ENCODE measurements around the gene BRIX1. TPM values are rescaled to one million over a fixed set of nuclear protein-coding genes. Genes with fewer than 3 reads are reported as not detected.

The BRIX1 gene
- total and polyA plus RNA-seq, 2 of the 4 experiments (the other 2 are of a cell fraction): 15.1 to 26.1 TPM

DNA sequence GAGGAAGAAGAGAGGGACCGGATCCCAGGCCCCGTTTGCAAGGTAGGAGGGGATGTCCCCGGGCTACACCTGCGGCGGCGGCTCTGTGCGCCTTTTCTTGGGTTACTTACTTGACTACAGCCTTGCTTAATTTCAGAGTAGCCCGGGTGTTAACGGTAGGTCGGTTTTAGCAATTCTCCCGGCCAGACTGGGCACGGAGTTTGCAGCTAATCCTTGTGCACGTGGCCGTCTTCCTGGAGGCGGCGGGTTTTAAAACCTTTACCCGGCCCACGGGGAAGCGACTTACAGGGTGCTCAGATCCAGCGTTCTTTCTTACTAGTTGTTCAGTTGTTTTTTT, 313 bp downstream of the BRIX1 start:
- H2AK9ac ChIP-seq (replicated peaks; ENCODE audit: low read depth, low read length, poor library complexity): peak overlapping the region; percentile 92
- peak overlapping the region; percentile 84 for H3K4ac ChIP-seq (ENCODE audit: low read depth, low read length)
- H3K9me1 ChIP-seq (ENCODE audit: insufficient read depth, low read length): 0 out of 2 replicates have a peak, but pooled peaks cover 3% of the 10 kb centered on the region
- H3K79me1 ChIP-seq (ENCODE audit: low read depth in 1 of 2, low read length in 2 of 2): peaks cover 16 to 33% of the 10 kb centered on the region in 2 experiments
- in situ Hi-C loops (cut with MboI; ENCODE audit: low sequenced_read_pairs) (no loop called here), dilution Hi-C loops (cut with HindIII; ENCODE audit: low sequenced_read_pairs, unreplicated experiment) (no loop called here), intact Hi-C loops (cut with micrococcal nuclease) (loop anchor here (5.0 kb wide), 1 partner anchor 429 kb away; no protein-coding TSS in a partner anchor)
- peak overlapping the region; percentile 99 for H3K4me2 ChIP-seq (ENCODE audit: low read depth, low read length)
- H3K9ac ChIP-seq (ENCODE audit: low read depth, low read length): peak overlapping the region; percentile 89
- peak overlapping the region; percentile 77 to 92 for H4K8ac ChIP-seq (ENCODE audit: low read depth in 2 of 2, low read length in 2 of 2)
- H3K27ac ChIP-seq (ENCODE audit: insufficient read depth, low read length): peak overlapping the region; percentile 87
- ATAC-seq (ENCODE audit: low read depth) (peak; percentile 0; the same call in 1 of the 2 replicates), DNase-seq (no peak)
- TF ChIP-seq, protein P1, sequence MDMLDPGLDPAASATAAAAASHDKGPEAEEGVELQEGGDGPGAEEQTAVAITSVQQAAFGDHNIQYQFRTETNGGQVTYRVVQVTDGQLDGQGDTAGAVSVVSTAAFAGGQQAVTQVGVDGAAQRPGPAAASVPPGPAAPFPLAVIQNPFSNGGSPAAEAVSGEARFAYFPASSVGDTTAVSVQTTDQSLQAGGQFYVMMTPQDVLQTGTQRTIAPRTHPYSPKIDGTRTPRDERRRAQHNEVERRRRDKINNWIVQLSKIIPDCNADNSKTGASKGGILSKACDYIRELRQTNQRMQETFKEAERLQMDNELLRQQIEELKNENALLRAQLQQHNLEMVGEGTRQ (IDR thresholded peaks at IDR 0.05; ENCODE audit: low read depth, low read length): no peak
- TF ChIP-seq CHD1 (IDR thresholded peaks at IDR 0.05; ENCODE audit: low read depth, low read length): no peak
- no peak for TF ChIP-seq RAD21 (IDR thresholded peaks at IDR 0.05; ENCODE audit: low read length)
- TF ChIP-seq SMC3 (IDR thresholded peaks at IDR 0.05; ENCODE audit: low read depth, low read length): no peak
- TF ChIP-seq CEBPB (IDR thresholded peaks at IDR 0.05; ENCODE audit: low read depth, low read length): no peak
- TF ChIP-seq MXI1 (IDR thresholded peaks at IDR 0.05; ENCODE audit: borderline replicate concordance, low read depth, low read length): no peak
- TF ChIP-seq RCOR1 (IDR thresholded peaks at IDR 0.05; ENCODE audit: insufficient replicate concordance, low read length): no peak
- TF ChIP-seq BHLHE40 (IDR thresholded peaks at IDR 0.05; ENCODE audit: low read depth, low read length): no peak
- no peak for TF ChIP-seq NFE2L2 (IDR thresholded peaks at IDR 0.05; ENCODE audit: low read depth, low read length)
- TF ChIP-seq RFX5 (IDR thresholded peaks at IDR 0.05; ENCODE audit: low read depth, low read length): no peak
- TF ChIP-seq, protein P2, sequence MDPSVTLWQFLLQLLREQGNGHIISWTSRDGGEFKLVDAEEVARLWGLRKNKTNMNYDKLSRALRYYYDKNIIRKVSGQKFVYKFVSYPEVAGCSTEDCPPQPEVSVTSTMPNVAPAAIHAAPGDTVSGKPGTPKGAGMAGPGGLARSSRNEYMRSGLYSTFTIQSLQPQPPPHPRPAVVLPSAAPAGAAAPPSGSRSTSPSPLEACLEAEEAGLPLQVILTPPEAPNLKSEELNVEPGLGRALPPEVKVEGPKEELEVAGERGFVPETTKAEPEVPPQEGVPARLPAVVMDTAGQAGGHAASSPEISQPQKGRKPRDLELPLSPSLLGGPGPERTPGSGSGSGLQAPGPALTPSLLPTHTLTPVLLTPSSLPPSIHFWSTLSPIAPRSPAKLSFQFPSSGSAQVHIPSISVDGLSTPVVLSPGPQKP (IDR thresholded peaks at IDR 0.05; ENCODE audit: borderline replicate concordance, low read depth, low read length): no peak
- peaks cover 2% of the 10 kb centered on the region; the same call in 1 of the 2 replicates for H4K20me1 ChIP-seq (ENCODE audit: insufficient read depth, low read length)
- peak overlapping the region; percentile 79 for H3K56ac ChIP-seq (ENCODE audit: extremely low read depth, insufficient read depth, low read length)
- peak overlapping the region; percentile 77 for H3K4me3 ChIP-seq (ENCODE audit: insufficient read depth, low read depth, low read length)
- WGBS, 2 experiments (ENCODE audit: extremely low coverage in 2 of 2, insufficient read length in 1 of 2): 0% methylated on average over 12 of the region's 20 CpGs; no CpG with 5 or more reads in 1 of the 2 experiments
- BruUV-seq (replicated peaks): TSS peak; percentile 62
- peaks cover 5% of the 10 kb centered on the region; the same call in 1 of the 2 replicates for H3K4me1 ChIP-seq (ENCODE audit: control insufficient read depth, insufficient read depth, low read length)
- H3K14ac ChIP-seq (replicated peaks; ENCODE audit: low read depth, low read length): peak overlapping the region; percentile 79
- no peak overlapping the region for H3K18ac ChIP-seq (ENCODE audit: low read depth, low read length)
- H2BK120ac ChIP-seq (ENCODE audit: low read depth, low read length): no peak overlapping the region; the same call in 1 of the 2 replicates
- H2AFZ ChIP-seq (replicated peaks; ENCODE audit: low read length, poor library complexity): peak overlapping the region; percentile 98
- H2AK5ac ChIP-seq (ENCODE audit: low read depth, low read length): peak overlapping the region; percentile 76
- CTCF ChIA-PET: no interaction called here
- H2BK5ac ChIP-seq (ENCODE audit: low read depth, low read length, poor library complexity, severe bottlenecking): peak overlapping the region; percentile 59
- no peak overlapping the region for H2BK20ac ChIP-seq (ENCODE audit: low read depth, low read length)
- H3K27me3 ChIP-seq (ENCODE audit: control insufficient read depth, insufficient read depth, low read length): no peaks in the 10 kb centered on the region
- H3K23ac ChIP-seq (ENCODE audit: low read depth, low read length): peak overlapping the region; percentile 89
- peak overlapping the region; percentile 71 for H4K5ac ChIP-seq (ENCODE audit: low read depth, low read length)
- 0 out of 3 replicates have a peak overlapping the region, but pooled peaks have one; percentile 22 for H2BK15ac ChIP-seq (ENCODE audit: low read depth, low read length)
- H3K36me3 ChIP-seq (ENCODE audit: control insufficient read depth, insufficient read depth, low read length): peaks cover 12% of the 10 kb centered on the region
- no peaks in the 10 kb centered on the region for H3K9me3 ChIP-seq (ENCODE audit: control insufficient read depth, insufficient read depth, low read length)
- peak overlapping the region; percentile 78 for H4K91ac ChIP-seq (ENCODE audit: insufficient read depth, low read depth, low read length)
- POLR2A ChIA-PET (ENCODE audit: unreplicated experiment): interaction anchor here (1.4 kb wide), 1 partner anchor 13 kb away, joined by 4 read pairs; the partner anchor contains the start of gene DNAJC21
